Spleen (tissue), 7 donors: ENCODE measurements around the gene GABRA6.

Experiments used
- POLR2A ChIP-seq, 3 donors: fragments of 450-650 bp; IDR thresholded peaks; one replicate each; pipeline ENCODE4 v1.5.1; 2017; ENCODE audit warnings: antibody characterized with exemption in 3 of 3, mild to moderate bottlenecking in 1 of 3
- POLR2AphosphoS5 ChIP-seq, 3 donors: sonication (generic); formaldehyde crosslinking; IDR thresholded peaks; one replicate each; pipeline ENCODE4 v1.5.1; 2017; ENCODE audit warnings: antibody characterized with exemption in 3 of 3
- TF ChIP-seq, protein P1 (sequence below), 11 experiments: fragments of 200-600 bp in 7 of 11; fragments of 450-650 bp in 4 of 11; sonication (generic) in 4 of 11; IDR thresholded peaks in 8 of 11; conservative IDR thresholded peaks in 3 of 11; 1 replicate in 7 of 11; 2 replicates in 4 of 11; pipeline versions ENCODE4 v1.4.0 to v1.8.0; 2016 to 2021; ENCODE audit warnings: antibody characterized with exemption in 11 of 11, inconsistent platforms in 4 of 11, mild to moderate bottlenecking in 1 of 11
- donor health status: DM: no; HTN: no; CAD: no; lungs with moderate emphysema.
- donor health status: DM: no; HTN: no; CAD: no.
- donor health status: DM: no; HTN: no; CAD: no.

DNA sequence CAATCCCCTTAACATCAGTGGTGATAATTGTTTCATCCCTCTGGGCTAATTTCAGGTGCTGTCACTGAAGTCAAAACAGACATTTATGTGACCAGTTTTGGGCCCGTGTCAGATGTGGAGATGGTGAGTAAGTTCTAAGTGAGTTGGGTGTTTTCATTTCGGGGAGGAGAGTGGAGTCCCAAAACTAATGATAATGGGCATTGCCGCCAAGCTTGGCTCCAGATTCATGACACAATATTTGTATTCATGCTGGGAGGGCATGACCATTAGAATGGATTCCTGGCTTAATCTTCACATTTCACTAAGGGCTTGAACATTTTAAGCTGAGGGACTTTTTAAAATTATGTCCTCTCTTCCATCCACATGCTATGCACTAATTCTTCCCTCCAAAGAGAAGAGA, 1.4 kb downstream of the GABRA6 start:
- TF ChIP-seq, protein P1, sequence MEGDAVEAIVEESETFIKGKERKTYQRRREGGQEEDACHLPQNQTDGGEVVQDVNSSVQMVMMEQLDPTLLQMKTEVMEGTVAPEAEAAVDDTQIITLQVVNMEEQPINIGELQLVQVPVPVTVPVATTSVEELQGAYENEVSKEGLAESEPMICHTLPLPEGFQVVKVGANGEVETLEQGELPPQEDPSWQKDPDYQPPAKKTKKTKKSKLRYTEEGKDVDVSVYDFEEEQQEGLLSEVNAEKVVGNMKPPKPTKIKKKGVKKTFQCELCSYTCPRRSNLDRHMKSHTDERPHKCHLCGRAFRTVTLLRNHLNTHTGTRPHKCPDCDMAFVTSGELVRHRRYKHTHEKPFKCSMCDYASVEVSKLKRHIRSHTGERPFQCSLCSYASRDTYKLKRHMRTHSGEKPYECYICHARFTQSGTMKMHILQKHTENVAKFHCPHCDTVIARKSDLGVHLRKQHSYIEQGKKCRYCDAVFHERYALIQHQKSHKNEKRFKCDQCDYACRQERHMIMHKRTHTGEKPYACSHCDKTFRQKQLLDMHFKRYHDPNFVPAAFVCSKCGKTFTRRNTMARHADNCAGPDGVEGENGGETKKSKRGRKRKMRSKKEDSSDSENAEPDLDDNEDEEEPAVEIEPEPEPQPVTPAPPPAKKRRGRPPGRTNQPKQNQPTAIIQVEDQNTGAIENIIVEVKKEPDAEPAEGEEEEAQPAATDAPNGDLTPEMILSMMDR (IDR thresholded peaks at IDR 0.05 in 8 of 11, conservative IDR thresholded peaks at IDR 0.05 in 3 of 11) = no peak
- TF ChIP-seq POLR2A (IDR thresholded peaks at IDR 0.05) = no peak
- TF ChIP-seq POLR2AphosphoS5 (IDR thresholded peaks at IDR 0.05) = no peak
